ENCODE results near the gene SOCS4.

- TF ChIP-seq POLR2A (IDR thresholded peaks at IDR 0.05), result no peak
- TF ChIP-seq CTCF (IDR thresholded peaks at IDR 0.05), result no peak
These were observed 26.7 kb upstream of the SOCS4 start for GRCh38 chr14:55000381-55000780.
